ENCODE data around the gene ENOPH1. TPM values are rescaled to one million over a fixed set of nuclear protein-coding genes. Genes with fewer than 3 reads are reported as not detected.

The ENOPH1 gene
- total RNA-seq, 2 donors from 2014 or later, result 15.4 to 15.5 TPM

- Histone ChIP-seq H3K4me1 (ENCODE audit: control insufficient read depth in 1 of 2, low read depth in 2 of 2) (no peaks in the 10 kb centered on the region), H3K27me3 (replicated peaks; ENCODE audit: insufficient read depth) (no peaks in the 10 kb centered on the region), H3K4me3 (no peak overlapping the region), H3K36me3 (no peaks in the 10 kb centered on the region), H3K9me3 (no peaks in the 10 kb centered on the region), H3K27ac (no peak overlapping the region)
- ATAC-seq (ENCODE audit: insufficient number of reproducible peaks, low FRiP score, low read depth) (no peak), DNase-seq (ENCODE audit: low spot score) (no peak)
- no peak for TF ChIP-seq CTCF (IDR thresholded peaks at IDR 0.05)
These were observed 79.8 kb downstream of the ENOPH1 start for GRCh38 chr4:82510216-82510615.

Other genes starting within 250 kb of the ENOPH1 start
- 100 to 1,000 TPM in 1 of 2 donors, 10 to 100 TPM in 1; 63.2 to 110 TPM for gene HNRNPD, start 56.6 kb upstream of the ENOPH1 start, total RNA-seq
- 100 to 1,000 TPM; 145 to 191 TPM for gene HNRNPDL, start 128 bp upstream of the ENOPH1 start, total RNA-seq
- gene TMEM150C, start 131.4 kb downstream of the ENOPH1 start, total RNA-seq, result 1 to 10 TPM in 1 of 2 donors, under 1 TPM in 1; 0.92 to 2.0 TPM